Mucosa of rectum (tissue), 2 donors: Measurements from ENCODE around the gene MRM1.

Experiments used
- H3K27ac ChIP-seq, 2 donors: one replicate each; pipeline ENCODE4 v1.7.0; 2013; ENCODE audit warnings: inconsistent platforms in 2 of 2, low read depth in 2 of 2, low read length in 2 of 2
- H3K27me3 ChIP-seq, 2 donors: one replicate each; pipeline ENCODE4 v1.7.0; 2013; ENCODE audit warnings: low read length in 2 of 2; ENCODE audit not compliant: control insufficient read depth in 2 of 2, insufficient read depth in 2 of 2
- H3K36me3 ChIP-seq, 2 donors: one replicate each; pipeline ENCODE4 v1.7.0; 2013; ENCODE audit warnings: low read length in 2 of 2; ENCODE audit not compliant: control insufficient read depth in 2 of 2, insufficient read depth in 2 of 2
- H3K4me1 ChIP-seq, 2 donors: one replicate each; pipeline ENCODE4 v1.7.0; 2013; ENCODE audit warnings: low read length in 2 of 2, mild to moderate bottlenecking in 1 of 2; ENCODE audit not compliant: control insufficient read depth in 2 of 2, insufficient read depth in 2 of 2
- H3K4me3 ChIP-seq, 2 donors: one replicate each; pipeline ENCODE4 v1.7.0; 2013; ENCODE audit warnings: low read length in 2 of 2
- H3K9ac ChIP-seq, 2 donors: one replicate each; pipeline ENCODE4 v1.7.0; 2013; ENCODE audit warnings: low read length in 2 of 2, low read depth in 1 of 2, mild to moderate bottlenecking in 1 of 2
- H3K9me3 ChIP-seq, 2 donors: one replicate each; pipeline ENCODE4 v1.7.0; 2013; ENCODE audit warnings: low read length in 2 of 2; ENCODE audit not compliant: control insufficient read depth in 2 of 2
- donor health status: healthy.
- donor health status: Normal muscosa, but diverticular disease.

The MRM1 gene, protein sequence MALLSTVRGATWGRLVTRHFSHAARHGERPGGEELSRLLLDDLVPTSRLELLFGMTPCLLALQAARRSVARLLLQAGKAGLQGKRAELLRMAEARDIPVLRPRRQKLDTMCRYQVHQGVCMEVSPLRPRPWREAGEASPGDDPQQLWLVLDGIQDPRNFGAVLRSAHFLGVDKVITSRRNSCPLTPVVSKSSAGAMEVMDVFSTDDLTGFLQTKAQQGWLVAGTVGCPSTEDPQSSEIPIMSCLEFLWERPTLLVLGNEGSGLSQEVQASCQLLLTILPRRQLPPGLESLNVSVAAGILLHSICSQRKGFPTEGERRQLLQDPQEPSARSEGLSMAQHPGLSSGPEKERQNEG

DNA sequence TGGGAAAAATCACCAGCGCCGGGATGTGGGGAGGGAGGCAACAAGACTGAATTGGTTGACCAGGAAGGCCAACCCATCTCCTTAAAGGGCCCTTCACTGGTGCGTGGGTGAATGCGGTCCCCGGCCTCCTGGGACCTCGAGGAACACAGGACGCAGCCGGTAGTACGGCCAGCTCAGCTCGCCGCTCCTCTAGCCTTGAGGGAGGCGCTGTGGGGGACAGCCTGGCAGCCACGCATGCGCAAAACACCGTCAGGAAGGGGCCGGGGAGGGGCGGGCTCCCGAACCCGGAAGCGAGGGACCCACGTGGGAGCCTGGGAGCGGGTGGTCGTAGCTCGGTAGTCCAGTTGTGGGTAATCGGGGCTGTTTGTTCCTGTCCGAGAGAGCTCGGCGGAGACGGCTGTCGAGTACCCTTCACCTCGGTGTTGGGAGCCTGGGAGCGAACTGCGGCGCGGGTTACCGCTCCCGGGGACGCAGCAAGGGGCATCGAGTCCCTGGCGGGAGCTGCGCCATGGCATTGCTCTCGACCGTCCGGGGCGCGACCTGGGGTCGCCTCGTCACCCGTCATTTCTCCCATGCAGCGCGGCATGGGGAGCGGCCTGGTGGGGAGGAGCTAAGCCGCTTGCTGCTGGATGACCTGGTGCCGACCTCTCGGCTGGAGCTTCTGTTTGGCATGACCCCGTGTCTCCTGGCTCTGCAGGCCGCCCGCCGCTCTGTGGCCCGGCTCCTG lies at the start of gene MRM1:
TSS of gene MRM1 (plus strand) at position 281 of the 727 bp plus-strand sequence. CDS start at position 509, 228 bp downstream.
- peak within 1 kb of the TSS; percentile 85 to 92 for H3K27ac ChIP-seq
- peaks cover 43 to 58% of the 10 kb centered on the region in 2 donors for H3K4me1 ChIP-seq
- H3K36me3 ChIP-seq, result peaks cover 6 to 8% of the 10 kb centered on the region in 2 donors
- H3K9me3 ChIP-seq, result no peaks in the 10 kb centered on the region
- H3K4me3 ChIP-seq, result peak within 1 kb of the TSS; percentile 94 to 96
- H3K27me3 ChIP-seq, result no peaks in the 10 kb centered on the region
- peak within 1 kb of the TSS; percentile 88 to 95 for H3K9ac ChIP-seq

DNA sequence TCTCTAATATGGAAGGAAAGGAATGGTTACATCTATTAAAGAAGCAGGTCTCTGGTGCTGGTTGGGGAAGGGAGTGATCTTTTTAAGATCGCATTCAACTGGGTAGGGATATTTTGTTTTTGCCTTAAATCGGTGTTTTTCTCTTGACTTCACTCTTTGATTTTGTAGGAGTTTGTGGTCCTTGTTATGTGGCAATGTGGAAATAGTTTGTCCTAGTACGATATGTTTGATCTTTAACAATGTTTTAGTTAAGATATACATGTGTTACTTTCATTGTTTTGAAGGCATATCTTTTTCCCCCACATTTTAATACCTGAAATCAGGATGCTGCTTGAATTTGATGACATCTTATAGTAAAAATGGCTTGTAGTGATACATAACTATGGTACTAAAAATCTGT lies 47.9 kb upstream of the MRM1 start:
- H3K4me1 ChIP-seq, result peaks cover 9 to 11% of the 10 kb centered on the region in 2 donors
- no peak overlapping the region for H3K27ac ChIP-seq
- no peak overlapping the region for H3K9ac ChIP-seq
- no peaks in the 10 kb centered on the region for H3K27me3 ChIP-seq
- H3K36me3 ChIP-seq, result peaks cover 20 to 25% of the 10 kb centered on the region in 2 donors
- H3K4me3 ChIP-seq, result no peak overlapping the region
- no peaks in the 10 kb centered on the region for H3K9me3 ChIP-seq

DNA sequence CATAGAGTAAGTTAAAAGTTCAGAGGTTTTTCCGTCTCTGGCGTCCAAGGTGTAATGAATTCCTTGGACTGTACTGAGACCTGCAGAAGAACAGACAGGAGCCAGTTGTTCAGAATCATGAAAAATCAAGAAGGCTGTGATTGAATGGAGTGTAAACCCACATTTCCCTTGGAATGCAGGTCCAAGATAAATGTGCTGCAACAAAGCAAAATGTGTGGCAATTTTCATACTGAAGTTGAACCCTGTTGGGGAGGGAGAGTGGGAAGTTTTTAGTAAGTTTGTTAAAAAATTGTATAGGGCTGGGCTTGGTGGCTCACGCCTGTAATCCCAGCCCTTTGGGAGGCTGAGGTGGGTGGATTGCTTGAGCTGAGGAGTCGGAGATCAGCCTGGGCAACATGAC lies 35.3 kb upstream of the MRM1 start:
- no peaks in the 10 kb centered on the region for H3K27me3 ChIP-seq
- H3K36me3 ChIP-seq, result peaks cover 42 to 60% of the 10 kb centered on the region in 2 donors
- no peaks in the 10 kb centered on the region for H3K9me3 ChIP-seq
- no peaks in the 10 kb centered on the region for H3K4me1 ChIP-seq
- H3K4me3 ChIP-seq, result no peak overlapping the region
- H3K9ac ChIP-seq, result no peak overlapping the region
- no peak overlapping the region for H3K27ac ChIP-seq

DNA sequence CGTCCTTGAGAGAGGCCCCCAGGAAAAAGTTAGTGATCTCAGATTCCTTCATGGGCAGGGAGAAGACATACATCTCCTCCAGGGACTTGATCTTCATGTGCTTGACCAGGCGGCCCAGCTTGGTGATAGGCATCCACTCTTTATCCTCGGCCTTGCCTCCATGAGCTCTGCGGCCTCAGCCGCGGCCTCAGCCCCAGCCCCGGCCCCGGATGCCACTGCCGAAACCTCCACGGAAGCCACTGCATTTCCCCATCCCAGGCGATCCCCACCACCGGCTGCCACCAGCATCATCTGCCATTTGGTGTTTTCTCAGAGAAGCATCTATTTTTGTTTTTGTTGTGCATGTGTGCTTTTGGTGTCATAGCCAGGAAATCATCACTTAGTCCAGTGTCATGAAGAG lies 26.4 kb upstream of the MRM1 start:
- Histone ChIP-seq H3K9me3 (no peaks in the 10 kb centered on the region), H3K4me1 (no peaks in the 10 kb centered on the region), H3K27ac (no peak overlapping the region), H3K27me3 (no peaks in the 10 kb centered on the region), H3K9ac (no peak overlapping the region), H3K36me3 (peaks cover 48 to 49% of the 10 kb centered on the region in 2 donors), H3K4me3 (no peak overlapping the region)

DNA sequence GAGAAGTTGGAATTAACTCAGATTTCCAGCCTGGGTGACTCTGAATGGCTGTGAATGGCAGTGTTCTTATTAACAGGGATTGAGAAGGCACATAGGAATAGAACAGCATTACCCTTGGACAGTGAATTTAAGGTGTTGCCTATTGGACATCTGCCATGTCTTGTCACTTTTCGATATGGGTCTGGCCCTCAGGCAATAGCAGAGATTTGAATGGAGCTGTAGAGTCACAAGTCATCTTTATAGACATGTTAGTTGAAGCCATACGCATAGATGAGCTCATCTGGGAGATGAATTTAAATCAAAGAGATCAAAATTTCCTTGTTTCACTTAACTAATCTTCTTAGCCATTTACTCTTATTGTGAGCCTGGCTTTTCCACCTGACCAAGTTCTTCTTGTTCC lies 24.6 kb upstream of the MRM1 start:
- no peaks in the 10 kb centered on the region for H3K4me1 ChIP-seq
- no peak overlapping the region for H3K4me3 ChIP-seq
- H3K9ac ChIP-seq, result no peak overlapping the region
- H3K9me3 ChIP-seq, result no peaks in the 10 kb centered on the region
- H3K27me3 ChIP-seq, result no peaks in the 10 kb centered on the region
- H3K27ac ChIP-seq, result no peak overlapping the region
- H3K36me3 ChIP-seq, result peaks cover 53 to 55% of the 10 kb centered on the region in 2 donors

DNA sequence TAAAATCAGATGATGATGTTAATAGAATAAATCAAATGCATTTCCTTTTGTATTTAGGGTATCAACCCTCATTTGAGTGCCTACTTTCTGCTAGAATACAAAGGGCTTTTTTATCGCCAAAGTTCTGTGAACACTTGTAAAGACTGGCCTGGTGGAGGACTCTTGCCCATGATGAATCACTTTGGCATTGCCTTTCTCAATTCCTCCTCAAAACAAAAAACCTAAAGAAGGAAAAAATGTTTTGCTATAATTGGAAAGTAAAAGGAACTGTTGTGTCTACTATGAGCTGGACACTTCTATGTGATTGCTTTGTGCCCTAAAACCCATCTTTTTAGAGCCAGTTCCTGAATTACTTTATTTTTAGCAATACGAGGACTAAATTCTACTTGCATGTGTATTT lies 22.7 kb upstream of the MRM1 start:
- Histone ChIP-seq H3K27me3 (no peaks in the 10 kb centered on the region), H3K4me1 (no peaks in the 10 kb centered on the region), H3K27ac (no peak overlapping the region), H3K9me3 (no peaks in the 10 kb centered on the region), H3K9ac (no peak overlapping the region), H3K4me3 (no peak overlapping the region), H3K36me3 (peaks cover 53 to 56% of the 10 kb centered on the region in 2 donors)

DNA sequence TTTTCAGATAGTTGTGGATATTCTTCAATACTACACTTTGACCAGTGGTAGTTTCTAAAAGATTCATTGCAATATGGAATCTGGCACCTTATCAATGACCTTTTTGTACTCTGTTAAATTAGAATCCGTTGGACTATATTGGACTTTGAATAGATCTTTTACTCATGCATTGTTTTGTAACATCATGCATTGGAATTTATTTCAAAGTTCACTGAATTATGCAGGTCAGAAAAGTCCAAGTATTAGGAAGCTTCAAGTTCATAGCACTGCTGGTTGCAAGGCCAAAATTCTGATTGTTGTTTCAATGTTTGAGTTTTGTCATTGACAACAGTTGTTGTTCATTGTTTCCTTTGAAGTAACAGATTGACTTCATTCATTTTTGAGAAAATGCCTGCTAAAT lies 17.6 kb upstream of the MRM1 start:
- Histone ChIP-seq H3K36me3 (peaks cover 65 to 68% of the 10 kb centered on the region in 2 donors), H3K27me3 (no peaks in the 10 kb centered on the region), H3K4me1 (no peaks in the 10 kb centered on the region), H3K9me3 (no peaks in the 10 kb centered on the region), H3K27ac (no peak overlapping the region), H3K4me3 (no peak overlapping the region), H3K9ac (no peak overlapping the region)

DNA sequence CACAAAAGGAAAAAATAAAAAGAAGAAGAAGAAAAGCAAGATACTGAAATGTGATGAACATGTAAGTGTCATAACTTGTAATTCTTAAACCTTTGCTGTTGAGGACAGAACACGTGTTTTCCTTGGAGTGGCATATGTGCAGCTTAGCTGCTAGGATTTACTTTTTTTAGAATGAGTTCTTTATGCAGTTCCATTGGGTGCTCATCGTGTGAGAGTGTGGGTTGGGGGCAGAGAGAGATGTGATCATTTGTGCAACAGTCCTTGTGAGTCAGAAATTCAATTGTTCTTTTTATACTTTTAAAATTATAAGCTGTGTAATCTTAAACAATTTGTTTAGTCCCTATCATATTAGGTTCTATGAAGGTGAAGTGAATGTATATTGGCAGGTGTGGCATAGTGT lies 15.2 kb upstream of the MRM1 start:
- no peaks in the 10 kb centered on the region for H3K27me3 ChIP-seq
- no peak overlapping the region for H3K4me3 ChIP-seq
- no peak overlapping the region for H3K9ac ChIP-seq
- peaks cover 59 to 68% of the 10 kb centered on the region in 2 donors for H3K36me3 ChIP-seq
- no peaks in the 10 kb centered on the region for H3K9me3 ChIP-seq
- H3K27ac ChIP-seq, result no peak overlapping the region
- H3K4me1 ChIP-seq, result peaks cover under 1 to 2% of the 10 kb centered on the region in 2 donors

DNA sequence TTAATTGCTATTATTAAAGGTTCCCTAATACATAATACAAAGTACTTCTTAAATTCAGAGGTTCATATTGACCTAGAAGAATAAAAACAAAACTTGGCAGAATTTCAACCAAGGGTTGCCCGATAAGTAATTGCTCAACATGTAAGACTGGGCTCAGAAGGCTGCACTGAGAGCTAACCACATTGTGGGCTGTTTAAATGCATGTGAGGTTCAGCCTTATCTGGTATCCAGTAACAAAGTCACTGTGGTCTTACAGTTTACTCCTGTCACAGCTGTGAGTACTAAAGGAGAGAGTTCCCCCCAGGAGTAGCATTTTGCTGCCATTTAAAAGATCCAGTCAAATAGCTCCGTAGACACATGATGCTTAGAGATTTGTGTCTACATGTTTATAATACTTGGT lies 11.3 kb upstream of the MRM1 start:
- Histone ChIP-seq H3K27ac (no peak overlapping the region), H3K4me1 (peaks cover 22 to 28% of the 10 kb centered on the region in 2 donors), H3K4me3 (no peak overlapping the region), H3K36me3 (peaks cover 33 to 45% of the 10 kb centered on the region in 2 donors), H3K9ac (no peak overlapping the region), H3K27me3 (no peaks in the 10 kb centered on the region), H3K9me3 (no peaks in the 10 kb centered on the region)
